ENCODE data around the gene UGT2B15.

DNA sequence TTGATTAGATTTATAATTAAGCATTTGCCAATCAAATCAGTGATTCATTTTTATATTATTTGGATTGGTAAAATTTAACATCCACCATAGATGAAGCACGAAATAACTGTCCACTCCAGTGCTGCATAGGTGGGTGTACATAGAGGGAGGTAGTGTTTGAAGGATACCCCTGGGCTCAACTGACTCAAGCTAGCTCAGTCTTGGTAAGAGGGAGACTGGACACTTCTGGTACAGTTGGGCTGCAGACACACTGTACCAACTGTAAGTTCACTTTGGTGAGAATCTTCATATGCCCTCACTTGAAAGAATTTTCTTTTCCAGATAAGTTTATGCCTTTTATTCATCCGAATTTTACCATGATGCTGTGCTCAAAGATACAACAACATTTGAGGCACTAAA is 48.6 kb upstream of the UGT2B15 start:
- TF ChIP-seq EZH2 (IDR thresholded peaks at IDR 0.05; ENCODE audit: borderline replicate concordance), result no peak
- TF ChIP-seq, protein P1, sequence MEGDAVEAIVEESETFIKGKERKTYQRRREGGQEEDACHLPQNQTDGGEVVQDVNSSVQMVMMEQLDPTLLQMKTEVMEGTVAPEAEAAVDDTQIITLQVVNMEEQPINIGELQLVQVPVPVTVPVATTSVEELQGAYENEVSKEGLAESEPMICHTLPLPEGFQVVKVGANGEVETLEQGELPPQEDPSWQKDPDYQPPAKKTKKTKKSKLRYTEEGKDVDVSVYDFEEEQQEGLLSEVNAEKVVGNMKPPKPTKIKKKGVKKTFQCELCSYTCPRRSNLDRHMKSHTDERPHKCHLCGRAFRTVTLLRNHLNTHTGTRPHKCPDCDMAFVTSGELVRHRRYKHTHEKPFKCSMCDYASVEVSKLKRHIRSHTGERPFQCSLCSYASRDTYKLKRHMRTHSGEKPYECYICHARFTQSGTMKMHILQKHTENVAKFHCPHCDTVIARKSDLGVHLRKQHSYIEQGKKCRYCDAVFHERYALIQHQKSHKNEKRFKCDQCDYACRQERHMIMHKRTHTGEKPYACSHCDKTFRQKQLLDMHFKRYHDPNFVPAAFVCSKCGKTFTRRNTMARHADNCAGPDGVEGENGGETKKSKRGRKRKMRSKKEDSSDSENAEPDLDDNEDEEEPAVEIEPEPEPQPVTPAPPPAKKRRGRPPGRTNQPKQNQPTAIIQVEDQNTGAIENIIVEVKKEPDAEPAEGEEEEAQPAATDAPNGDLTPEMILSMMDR (IDR thresholded peaks at IDR 0.05; ENCODE audit: poor library complexity), result no peak

All from hepatocyte (in vitro differentiated cells).